GM12878 (cell line): ENCODE results near the gene GNAQ. TPM values are rescaled to one million over a fixed set of nuclear protein-coding genes. Genes with fewer than 3 reads are reported as not detected.

Source experiments
- ATAC-seq: fragments of 200-7000 bp; cut with Tn5 transposase; 3 replicates; pipeline ENCODE4 v1.9.1; 2020; ENCODE audit warnings: mild to moderate bottlenecking, moderate library complexity
- BruUV-seq: library from RNA; stranded (reverse); fragments of 400-500 nt; replicated peaks from 2 replicates; lab custom pipeline; 2021; lab: Mats Ljungman, UMichigan
- CTCF ChIA-PET: fragments of 300-600 bp; sonication (Branson Sonifier 250); formaldehyde crosslinking; extraction: SDS; loops from one replicate; lab custom pipeline; 2021; ENCODE audit warnings: inconsistent platforms; lab: Yijun Ruan, JAX
- POLR2A ChIA-PET: fragments of 350-600 bp; formaldehyde crosslinking; extraction: SDS; loops from one replicate; lab custom pipeline; 2021; ENCODE audit warnings: inconsistent platforms; lab: Charles Lee
- RAD21 ChIA-PET: fragments of 300-600 bp; sonication (Branson Sonifier 250); formaldehyde crosslinking; loops from one replicate; lab custom pipeline; 2023; ENCODE audit warnings: antibody characterized with exemption; ENCODE audit not compliant: unreplicated experiment; lab: Charles Lee
- SMC1A ChIA-PET: fragments of 300-600 bp; sonication (Branson Sonifier 250); formaldehyde crosslinking; loops from one replicate; lab custom pipeline; 2023; ENCODE audit not compliant: unreplicated experiment, uncharacterized antibody; lab: Charles Lee
- DNase-seq: peaks from one replicate; pipeline ENCODE4 v3.0.0-alpha.2; 2011; ENCODE audit warnings: low read depth, low spot score
- FAIRE-seq: peaks from 3 replicates; lab custom pipeline; 2011; peaks lifted over from hg19 to GRCh38; lab: Jason Lieb, UNC
- H2AFZ ChIP-seq: 2 replicates; pipeline ENCODE4 v1.6.0; 2011; ENCODE audit warnings: low read depth, low read length, control low read depth; ENCODE audit not compliant: control insufficient read depth
- H3K27ac ChIP-seq: 2 replicates; pipeline ENCODE4 v1.5.1; 2011; ENCODE audit warnings: control low read depth; ENCODE audit not compliant: control insufficient read depth, insufficient read depth
- H3K27me3 ChIP-seq, 2 experiments: replicated peaks in 1 of 2; 2 replicates each; pipeline versions ENCODE4 v1.6.0 to v1.6.1; 2011; ENCODE audit warnings: low read length in 1 of 2; ENCODE audit not compliant: control insufficient read depth in 2 of 2, insufficient read depth in 2 of 2
- H3K36me3 ChIP-seq, 2 experiments: 2 replicates each; pipeline ENCODE4 v1.5.1; 2011; ENCODE audit warnings: low read length in 1 of 2; ENCODE audit not compliant: control insufficient read depth in 2 of 2, insufficient read depth in 2 of 2
- H3K4me1 ChIP-seq: 2 replicates; pipeline ENCODE4 v1.6.1; 2011; ENCODE audit warnings: mild to moderate bottlenecking, low read length, moderate library complexity, mixed read lengths; ENCODE audit not compliant: control insufficient read depth, insufficient read depth
- H3K4me2 ChIP-seq: 2 replicates; pipeline ENCODE4 v1.6.0; 2011; ENCODE audit warnings: control low read depth; ENCODE audit not compliant: control insufficient read depth, insufficient read depth
- H3K4me3 ChIP-seq: fragments of 200-600 bp; sonication (generic); 2 replicates; pipeline ENCODE4 v1.5.1; 2016
- H3K79me2 ChIP-seq: 2 replicates; pipeline ENCODE4 v1.6.0; 2011; ENCODE audit warnings: low read length; ENCODE audit not compliant: control insufficient read depth, insufficient read depth
- H3K9ac ChIP-seq: 2 replicates; pipeline ENCODE4 v1.8.0; 2011; ENCODE audit warnings: low read length, control low read depth, mixed read lengths; ENCODE audit not compliant: control insufficient read depth, insufficient read depth
- H3K9me3 ChIP-seq: replicated peaks from 3 replicates; pipeline ENCODE4 v1.5.1; 2011; ENCODE audit warnings: mild to moderate bottlenecking, low read length; ENCODE audit not compliant: control insufficient read depth, insufficient read depth
- H4K20me1 ChIP-seq: 2 replicates; pipeline ENCODE4 v1.6.0; 2011; ENCODE audit not compliant: control insufficient read depth, insufficient read depth
- ASH2L ChIP-seq: fragments of 300-600, 200-600 bp; sonication (generic); IDR thresholded peaks from 2 replicates; pipeline ENCODE4 v1.6.1; 2017; ENCODE audit warnings: low read depth, mild to moderate bottlenecking, borderline replicate concordance
- CEBPZ ChIP-seq: fragments of 150-350 bp; IDR thresholded peaks from 2 replicates; pipeline ENCODE4 v1.6.1; 2016; ENCODE audit warnings: low read depth, low read length
- CHD4 ChIP-seq: fragments of 200-600 bp; sonication (generic); IDR thresholded peaks from 2 replicates; pipeline ENCODE4 v1.6.1; 2016; ENCODE audit warnings: mild to moderate bottlenecking
- EP300 ChIP-seq, 2 experiments: fragments of 150-350 bp in 1 of 2; IDR thresholded peaks; 2 replicates each; pipeline ENCODE4 v1.6.1; 2011 to 2012; ENCODE audit warnings: low read depth in 2 of 2, low read length in 2 of 2, borderline replicate concordance in 1 of 2, improper control_type of control experiment in 1 of 2, inconsistent platforms in 1 of 2; ENCODE audit not compliant: control insufficient read depth in 1 of 2
- POLR2AphosphoS5 ChIP-seq: IDR thresholded peaks from 2 replicates; pipeline ENCODE4 v1.6.1; 2011; ENCODE audit warnings: mild to moderate bottlenecking, low read length, inconsistent platforms
- ZNF384 ChIP-seq: IDR thresholded peaks from 2 replicates; pipeline ENCODE4 v1.6.1; 2012; ENCODE audit warnings: low read depth, mild to moderate bottlenecking, low read length, improper control_type of control experiment, borderline replicate concordance
- WGBS: methylation state at CpG from one replicate; pipeline ENCODE4 v1.1.6; 2016; ENCODE audit warnings: low lambda C conversion rate; ENCODE audit not compliant: insufficient replicate concordance, insufficient coverage; ENCODE audit errors: missing lambda C conversion rate; 5-methylcytosine and 5-hydroxymethylcytosine counted together
- in situ Hi-C: fragments of 300-500 bp; cut with MboI; formaldehyde crosslinking; loops from 9 replicates; pipeline ENCODE4 v1.14.3; 2018; ENCODE audit warnings: mixed read lengths
- intact Hi-C: fragments of 100-400 bp; cut with micrococcal nuclease; formaldehyde crosslinking; loops from one replicate; pipeline ENCODE4 v1.14.2; 2022; ENCODE audit not compliant: unreplicated experiment
- polyA plus RNA-seq, 11 experiments: library from polyadenylated mRNA; depleted of rRNA in 4 of 11; unstranded in 6 of 11; stranded (reverse) in 5 of 11; fragments of >200 nt; fragmentation: Nextera tagmentation in 4 of 11; fragmentation: Illumina TruSeq in 1 of 11; extraction: Ambion mirVana in 4 of 11; extraction: Trizol in 1 of 11; gene quantifications; 1 replicate in 1 of 11; 2 replicates in 10 of 11; pipeline versions ENCODE4 v1.2.1 to v1.2.3, GENCODE V29; 2011 to 2016; ENCODE audit warnings: inconsistent platforms in 2 of 11, missing spikeins in 2 of 11, low read depth in 1 of 11
- total RNA-seq, 4 experiments: library from RNA; depleted of rRNA in 3 of 4; stranded (reverse); fragments of >200 nt in 3 of 4; fragmentation: Illumina TruSeq in 1 of 4; extraction: Trizol in 1 of 4; gene quantifications; 2 replicates each; pipeline versions ENCODE4 v1.2.1 to v1.2.3, GENCODE V29; 2013 to 2021

GNAQ gene
- total and polyA plus RNA-seq, 10 of the 15 experiments (the other 5 are each of a cell fraction or from before 2014, with no cell fraction given), result 0.15 to 47.2 (median 0.49) TPM

- TF ChIP-seq CEBPZ, result no peak
These were observed 84.0 kb downstream of the GNAQ start (continued) for GRCh38 chr9:77947651-77948050.

DNA sequence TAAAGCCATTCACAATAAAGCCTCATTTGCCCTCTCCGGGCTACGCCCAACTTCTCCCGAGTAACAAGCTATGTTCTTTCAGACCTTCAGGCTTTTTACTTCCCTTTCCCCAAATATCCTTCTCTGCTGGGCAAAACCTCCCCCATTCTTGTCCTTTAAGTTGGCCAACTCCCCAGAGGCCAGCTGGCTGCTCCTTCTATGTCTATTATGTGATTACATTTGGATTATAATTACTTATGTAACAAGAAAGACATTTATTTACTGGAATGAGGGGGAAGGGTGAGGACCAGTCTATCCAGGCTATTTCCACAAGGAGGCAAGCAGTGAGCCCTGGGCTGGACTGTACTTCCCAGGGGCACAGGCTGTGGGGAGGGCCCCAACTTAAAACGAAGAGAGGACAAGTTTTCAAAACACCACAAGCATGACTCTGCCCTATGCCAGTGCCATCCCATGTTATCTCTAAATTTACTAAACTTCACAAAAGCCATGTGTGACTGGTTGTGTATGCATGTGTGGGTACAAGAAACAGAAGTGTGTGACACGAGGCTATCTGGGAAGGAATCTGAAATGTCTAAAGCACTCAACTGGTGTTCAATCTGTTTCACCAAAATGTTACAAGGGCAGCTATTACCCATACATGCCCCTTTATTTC is 84.5 kb downstream of the GNAQ start:
- Histone ChIP-seq H2AFZ (no peak overlapping the region), H3K4me2 (no peak overlapping the region), H3K27me3 (no peaks in the 10 kb centered on the region), H3K4me1 (no peaks in the 10 kb centered on the region), H3K27ac (no peak overlapping the region), H3K9me3 (no peaks in the 10 kb centered on the region), H3K9ac (no peak overlapping the region), H3K36me3 (no peaks in the 10 kb centered on the region), H3K4me3 (no peak overlapping the region), H3K79me2 (no peaks in the 10 kb centered on the region), H4K20me1 (no peaks in the 10 kb centered on the region)
- no peak for ATAC-seq
- ChIA-PET RAD21 (interaction anchor here (0.9 to 1.4 kb wide), 2 partner anchors 28 to 30 kb away, joined by 3 to 5 read pairs; no protein-coding TSS in a partner anchor), POLR2A (interaction anchor here (0.7 kb wide), 1 partner anchor 8 kb away, joined by 3 read pairs; no protein-coding TSS in a partner anchor), SMC1A (interaction anchor here (1.0 to 3.4 kb wide), 9 partner anchors 9 to 172 kb away, joined by 3 to 11 read pairs (median 4); no protein-coding TSS in a partner anchor), CTCF (interaction anchor here (0.7 to 1.5 kb wide), 4 partner anchors 28 to 105 kb away, joined by 3 to 4 read pairs (median 3); no protein-coding TSS in a partner anchor)
- BruUV-seq, result no TSS peak
- no peak for DNase-seq
- intact Hi-C loops (no loop called here), in situ Hi-C loops (no loop called here)
- no peak for TF ChIP-seq CHD4
- no peak for TF ChIP-seq EP300 (IDR thresholded peaks at IDR 0.05; ENCODE audit: borderline replicate concordance in 1 of 2, control insufficient read depth in 1 of 2, low read depth in 2 of 2, low read length in 2 of 2)
- no peak for TF ChIP-seq POLR2AphosphoS5
- TF ChIP-seq ASH2L, result no peak
- TF ChIP-seq ZNF384, result no peak
- WGBS, result 26% methylated on average over 5 of the region's 5 CpGs
- FAIRE-seq, result no peak
